Uterus (tissue), 4 donors: ENCODE measurements around the gene RASD1. TPM values are rescaled to one million over a fixed set of nuclear protein-coding genes. Genes with fewer than 3 reads are reported as not detected.

Experiments used
- DNase-seq, 2 donors: peaks; one replicate each; pipeline ENCODE4 v3.0.0-alpha.2; 2019 to 2020
- H3K27ac ChIP-seq, 2 donors: fragments of 200-600 bp; sonication (generic); 1 replicate in 1 of 2; 2 replicates in 1 of 2; pipeline ENCODE4 v1.5.1; 2016 to 2018
- H3K27me3 ChIP-seq, 2 donors: fragments of 200-600 bp; sonication (generic); one replicate each; pipeline ENCODE4 v1.5.1; 2018 to 2019; ENCODE audit warnings: control low read depth in 1 of 2
- H3K36me3 ChIP-seq, 2 donors: fragments of 200-600 bp; sonication (generic); one replicate each; pipeline ENCODE4 v1.5.1; 2019; ENCODE audit warnings: control low read depth in 1 of 2
- H3K4me1 ChIP-seq, 2 donors: fragments of 200-600 bp; sonication (generic); one replicate each; pipeline ENCODE4 v1.5.1; 2018 to 2019; ENCODE audit warnings: control low read depth in 1 of 2
- H3K4me3 ChIP-seq, 2 donors: fragments of 200-600 bp; sonication (generic); 1 replicate in 1 of 2; 2 replicates in 1 of 2; pipeline ENCODE4 v1.5.1; 2018 to 2019; ENCODE audit warnings: mild to moderate bottlenecking in 1 of 2
- H3K9me3 ChIP-seq, 2 donors: fragments of 200-600 bp; sonication (generic); one replicate each; pipeline ENCODE4 v1.5.1; 2019; ENCODE audit warnings: control low read depth in 1 of 2
- POLR2A ChIP-seq, 2 donors: fragments of 450-650 bp; IDR thresholded peaks; one replicate each; pipeline ENCODE4 v1.6.1; 2016; ENCODE audit warnings: antibody characterized with exemption in 2 of 2, mild to moderate bottlenecking in 1 of 2, moderate library complexity in 1 of 2
- intact Hi-C: fragments of 100-400 bp; cut with DNase I; formaldehyde crosslinking; loops from one replicate; pipeline ENCODE4 v1.15.1; 2023; ENCODE audit warnings: low total_unique reads
- total RNA-seq, 4 donors: library from RNA; depleted of rRNA in 3 of 4; stranded (reverse); fragments of >200 nt in 3 of 4; gene quantifications; one replicate each; pipeline versions ENCODE4 v1.1.0 to v1.2.4, GENCODE V29; 2014 to 2023
- TF ChIP-seq, protein P1 (sequence below), 4 experiments: fragments of 200-600 bp in 2 of 4; fragments of 450-650 bp in 2 of 4; sonication (generic) in 2 of 4; IDR thresholded peaks; one replicate each; pipeline ENCODE4 v1.5.1; 2016 to 2019; ENCODE audit warnings: antibody characterized with exemption in 4 of 4, mild to moderate bottlenecking in 2 of 4, moderate library complexity in 1 of 4
- donor health status: DM: yes; HTN: yes; CAD: no.

RASD1 gene
- total RNA-seq, 4 donors from 2014 or later, result 0.59 to 12.7 (median 7.4) TPM

DNA sequence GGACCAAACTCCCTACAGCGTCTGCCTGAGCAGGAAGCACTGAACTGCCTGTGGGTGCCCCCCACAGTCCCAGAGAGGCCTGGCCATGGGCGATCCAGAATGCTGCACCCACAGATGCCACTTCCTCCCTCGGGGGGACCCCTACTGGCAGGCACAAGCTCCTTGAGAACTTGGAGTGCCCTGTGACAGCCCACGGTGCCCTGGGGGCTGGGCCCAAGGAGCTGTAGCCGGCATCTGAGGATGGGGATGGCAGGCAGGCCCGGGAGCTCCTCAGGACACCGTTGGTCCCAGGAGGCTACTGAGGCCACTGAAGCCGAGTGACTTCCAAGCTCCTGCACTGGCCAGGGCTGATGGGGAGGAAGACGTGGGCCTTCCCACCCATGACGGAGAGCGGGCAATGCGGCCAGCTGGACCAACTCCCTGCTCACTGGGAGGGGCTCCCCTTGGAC is 15.1 kb upstream of the RASD1 start:
- no peak overlapping the region for H3K27ac ChIP-seq
- intact Hi-C loops, result no loop called here

DNA sequence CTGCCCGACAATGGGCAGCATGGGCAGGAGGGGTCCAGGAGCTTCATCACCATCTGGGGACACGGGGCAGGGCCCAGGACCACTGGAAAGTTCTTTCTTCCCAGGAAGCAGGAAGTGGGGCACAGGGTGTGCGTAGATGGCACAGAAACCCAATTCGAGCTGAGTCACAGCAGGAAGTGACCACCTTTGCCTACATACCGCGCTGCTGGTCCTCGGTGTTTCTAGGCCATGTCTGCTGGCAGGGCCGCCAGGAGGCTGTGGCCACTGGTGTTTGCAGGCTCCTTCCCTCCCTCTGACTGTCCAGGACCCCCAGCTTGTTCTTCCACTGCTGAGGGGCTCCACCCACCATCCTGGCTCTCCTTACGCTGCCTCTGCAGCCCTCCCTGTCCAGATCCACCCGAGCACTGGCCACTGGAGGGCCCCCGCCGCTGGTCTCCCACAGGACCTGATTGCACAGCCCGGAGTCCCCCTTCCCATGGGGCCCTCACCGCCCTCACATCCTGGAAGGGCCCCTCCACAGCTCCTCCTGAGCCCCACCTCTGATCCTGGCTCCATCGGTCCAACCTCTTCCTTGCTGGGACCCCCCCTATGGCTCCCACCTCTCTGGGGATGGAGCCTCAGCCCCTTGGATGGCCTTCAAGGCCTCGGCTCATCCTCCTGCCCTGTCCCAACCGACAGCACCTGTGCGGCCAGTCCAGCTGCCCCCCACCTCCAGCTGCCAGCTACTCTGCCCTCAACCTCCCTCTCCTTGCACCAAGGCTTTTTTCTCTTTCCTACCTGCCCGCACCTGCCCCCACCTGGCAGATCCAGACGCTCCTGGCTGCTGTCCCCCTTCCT is 14.5 kb upstream of the RASD1 start:
- TF ChIP-seq, protein P1, sequence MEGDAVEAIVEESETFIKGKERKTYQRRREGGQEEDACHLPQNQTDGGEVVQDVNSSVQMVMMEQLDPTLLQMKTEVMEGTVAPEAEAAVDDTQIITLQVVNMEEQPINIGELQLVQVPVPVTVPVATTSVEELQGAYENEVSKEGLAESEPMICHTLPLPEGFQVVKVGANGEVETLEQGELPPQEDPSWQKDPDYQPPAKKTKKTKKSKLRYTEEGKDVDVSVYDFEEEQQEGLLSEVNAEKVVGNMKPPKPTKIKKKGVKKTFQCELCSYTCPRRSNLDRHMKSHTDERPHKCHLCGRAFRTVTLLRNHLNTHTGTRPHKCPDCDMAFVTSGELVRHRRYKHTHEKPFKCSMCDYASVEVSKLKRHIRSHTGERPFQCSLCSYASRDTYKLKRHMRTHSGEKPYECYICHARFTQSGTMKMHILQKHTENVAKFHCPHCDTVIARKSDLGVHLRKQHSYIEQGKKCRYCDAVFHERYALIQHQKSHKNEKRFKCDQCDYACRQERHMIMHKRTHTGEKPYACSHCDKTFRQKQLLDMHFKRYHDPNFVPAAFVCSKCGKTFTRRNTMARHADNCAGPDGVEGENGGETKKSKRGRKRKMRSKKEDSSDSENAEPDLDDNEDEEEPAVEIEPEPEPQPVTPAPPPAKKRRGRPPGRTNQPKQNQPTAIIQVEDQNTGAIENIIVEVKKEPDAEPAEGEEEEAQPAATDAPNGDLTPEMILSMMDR (IDR thresholded peaks at IDR 0.05), result no peak
- TF ChIP-seq POLR2A (IDR thresholded peaks at IDR 0.05), result no peak
- Histone ChIP-seq H3K36me3 (no peaks in the 10 kb centered on the region), H3K27me3 (no peaks in the 10 kb centered on the region), H3K27ac (no peak overlapping the region), H3K4me1 (no peaks in the 10 kb centered on the region), H3K9me3 (no peaks in the 10 kb centered on the region), H3K4me3 (no peak overlapping the region)
- no peak for DNase-seq
- intact Hi-C loops, result no loop called here

More for the DNA sequence above, 15.1 kb upstream of the RASD1 start:
- Histone ChIP-seq H3K36me3 (no peaks in the 10 kb centered on the region), H3K27me3 (no peaks in the 10 kb centered on the region), H3K4me3 (no peak overlapping the region), H3K4me1 (no peaks in the 10 kb centered on the region), H3K9me3 (no peaks in the 10 kb centered on the region)
- no peak for DNase-seq
- no peak for TF ChIP-seq POLR2A (IDR thresholded peaks at IDR 0.05)
- TF ChIP-seq, protein P1 (IDR thresholded peaks at IDR 0.05), result no peak

- no peaks in the 10 kb centered on the region for H3K9me3 ChIP-seq
- H3K36me3 ChIP-seq, result no peaks in the 10 kb centered on the region
- TF ChIP-seq, protein P1 (IDR thresholded peaks at IDR 0.05), result no peak
- no peak for TF ChIP-seq POLR2A (IDR thresholded peaks at IDR 0.05)
- H3K27me3 ChIP-seq, result no peaks in the 10 kb centered on the region
- intact Hi-C loops, result no loop called here
- H3K4me3 ChIP-seq, result no peak overlapping the region
- no peaks in the 10 kb centered on the region for H3K4me1 ChIP-seq
- no peak overlapping the region for H3K27ac ChIP-seq
- no peak for DNase-seq
Measured at GRCh38 chr17:17509601-17510425, 13.6 kb upstream of the RASD1 start.

- TF ChIP-seq, protein P1 (IDR thresholded peaks at IDR 0.05), result no peak
- no peak for TF ChIP-seq POLR2A (IDR thresholded peaks at IDR 0.05)
- Histone ChIP-seq H3K4me1 (no peaks in the 10 kb centered on the region), H3K27ac (no peak overlapping the region), H3K36me3 (no peaks in the 10 kb centered on the region), H3K27me3 (no peaks in the 10 kb centered on the region), H3K9me3 (no peaks in the 10 kb centered on the region), H3K4me3 (no peak overlapping the region)
- no peak for DNase-seq
- intact Hi-C loops, result no loop called here
Measured at GRCh38 chr17:17508646-17509591, 12.7 kb upstream of the RASD1 start.
